ENCODE data around the gene PPP6R2. TPM values are rescaled to one million over a fixed set of nuclear protein-coding genes. Genes with fewer than 3 reads are reported as not detected.
"Not testable (repeated sequence)": the region's sequence is repeated elsewhere in the genome, so short reads cannot be mapped to it uniquely, and the experiment has no call there.

PPP6R2 gene
- total RNA-seq, 2 donors from 2014 or later = 42.6 to 48.3 TPM

- no peaks in the 10 kb centered on the region for H3K9me3 Mint-ChIP-seq
- H3K36me3 Mint-ChIP-seq = no peaks in the 10 kb centered on the region
- ATAC-seq = no peak
- H3K27ac Mint-ChIP-seq = no peak overlapping the region
- no peak for DNase-seq (ENCODE audit: low spot score in 2 of 2)
These were observed 17.5 kb upstream of the PPP6R2 start for GRCh38 chr22:50325444-50326224.

- no peaks in the 10 kb centered on the region for H3K36me3 Mint-ChIP-seq
- H3K9me3 Mint-ChIP-seq = no peaks in the 10 kb centered on the region
- peak overlapping the region in 1 of 2 donors; percentile 3 for H3K27ac Mint-ChIP-seq
- DNase-seq (ENCODE audit: low spot score in 2 of 2) (no peak), ATAC-seq (no peak)
These were observed 16.7 kb upstream of the PPP6R2 start for GRCh38 chr22:50326225-50326955.

- H3K27ac Mint-ChIP-seq = peak within 1 kb of the TSS in 1 of 2 donors; percentile 87
- peak; percentile 95 to 97 for ATAC-seq
- H3K9me3 Mint-ChIP-seq = no peaks in the 10 kb centered on the region
- DNase-seq (ENCODE audit: low spot score in 2 of 2) = peak; percentile 80 to 83
- H3K36me3 Mint-ChIP-seq = no peaks in the 10 kb centered on the region
These were observed 16.0 kb upstream of the PPP6R2 start, which contains the start of gene DENND6B for GRCh38 chr22:50326956-50327710. Gene DENND6B, minus strand, starts transcription at chr22:50327012. Its CDS starts 24 bp downstream, at chr22:50326988.

GRCh38 chr22:50327711-50328019 lies 15.5 kb upstream of the PPP6R2 start:
- no peak for DNase-seq (ENCODE audit: low spot score in 2 of 2)
- no peak for ATAC-seq
- Mint-ChIP-seq H3K27ac (peak overlapping the region in 1 of 2 donors; percentile 87), H3K36me3 (no peaks in the 10 kb centered on the region), H3K9me3 (no peaks in the 10 kb centered on the region)

- ATAC-seq (peak in 1 of 2 donors; percentile 4), DNase-seq (ENCODE audit: low spot score in 2 of 2) (no peak)
- H3K9me3 Mint-ChIP-seq = no peaks in the 10 kb centered on the region
These were observed 13.9 kb upstream of the PPP6R2 start for GRCh38 chr22:50329236-50329635.

GRCh38 chr22:50334433-50334832 lies 8.7 kb upstream of the PPP6R2 start:
- not testable (repeated sequence) for H3K36me3 Mint-ChIP-seq; H3K9me3 Mint-ChIP-seq; H3K27ac Mint-ChIP-seq; DNase-seq (ENCODE audit: low spot score in 2 of 2); ATAC-seq

More at GRCh38 chr22:50329236-50329635, 13.9 kb upstream of the PPP6R2 start:
- H3K36me3 Mint-ChIP-seq = no peaks in the 10 kb centered on the region
- peak overlapping the region in 1 of 2 donors; percentile 7 for H3K27ac Mint-ChIP-seq

- Mint-ChIP-seq H3K27ac (no peak overlapping the region), H3K9me3 (no peaks in the 10 kb centered on the region), H3K36me3 (no peaks in the 10 kb centered on the region)
- ATAC-seq (no peak), DNase-seq (ENCODE audit: low spot score in 2 of 2) (no peak)
These were observed 5.7 kb upstream of the PPP6R2 start for GRCh38 chr22:50337262-50338041.

GRCh38 chr22:50338042-50338573 lies 5.0 kb upstream of the PPP6R2 start:
- no peak for DNase-seq (ENCODE audit: low spot score in 2 of 2)
- no peak for ATAC-seq
- H3K9me3 Mint-ChIP-seq = no peaks in the 10 kb centered on the region
- no peaks in the 10 kb centered on the region for H3K36me3 Mint-ChIP-seq
- H3K27ac Mint-ChIP-seq = no peak overlapping the region

GRCh38 chr22:50338860-50339462 lies 4.2 kb upstream of the PPP6R2 start:
- DNase-seq (ENCODE audit: low spot score in 2 of 2) (no peak), ATAC-seq (no peak)
- Mint-ChIP-seq H3K9me3 (no peaks in the 10 kb centered on the region), H3K27ac (no peak overlapping the region), H3K36me3 (no peaks in the 10 kb centered on the region)

- no peaks in the 10 kb centered on the region for H3K9me3 Mint-ChIP-seq
- ATAC-seq (peak in 1 of 2 donors; percentile 13), DNase-seq (ENCODE audit: low spot score in 2 of 2) (peak in 1 of 2 donors; percentile 39)
- H3K27ac Mint-ChIP-seq = no peak overlapping the region
- no peaks in the 10 kb centered on the region for H3K36me3 Mint-ChIP-seq
These were observed 2.9 kb upstream of the PPP6R2 start for GRCh38 chr22:50339945-50340879.

- Mint-ChIP-seq H3K36me3 (no peaks in the 10 kb centered on the region), H3K9me3 (no peaks in the 10 kb centered on the region), H3K27ac (peak overlapping the region; percentile 54 to 86)
- ATAC-seq = peak; percentile 66 to 69
- peak; percentile 88 to 97 for DNase-seq (ENCODE audit: low spot score in 2 of 2)
These were observed 1.0 kb upstream of the PPP6R2 start for GRCh38 chr22:50341977-50342650.

- DNase-seq (ENCODE audit: low spot score in 2 of 2) (no peak), ATAC-seq (no peak)
- Mint-ChIP-seq H3K27ac (no peak overlapping the region), H3K9me3 (no peaks in the 10 kb centered on the region), H3K36me3 (no peaks in the 10 kb centered on the region)
These were observed 411 bp downstream of the PPP6R2 start for GRCh38 chr22:50343541-50343935.

GRCh38 chr22:50346470-50346869 lies 3.3 kb downstream of the PPP6R2 start:
- ATAC-seq (no peak), DNase-seq (ENCODE audit: low spot score in 2 of 2) (no peak)
- no peaks in the 10 kb centered on the region for H3K36me3 Mint-ChIP-seq
- H3K9me3 Mint-ChIP-seq = no peaks in the 10 kb centered on the region
- no peak overlapping the region for H3K27ac Mint-ChIP-seq

GRCh38 chr22:50347157-50347556 lies 4.0 kb downstream of the PPP6R2 start:
- DNase-seq (ENCODE audit: low spot score in 2 of 2) (no peak), ATAC-seq (no peak)
- Mint-ChIP-seq H3K36me3 (no peaks in the 10 kb centered on the region), H3K9me3 (no peaks in the 10 kb centered on the region), H3K27ac (no peak overlapping the region)
